GM21367 (cell line): ENCODE measurements around the gene FBXO4.

Experiments
- ATAC-seq: cut with Tn5 transposase; IDR thresholded peaks from one replicate; pipeline ENCODE4 v1.9.1; 2021; ENCODE audit not compliant: unreplicated experiment

Gene FBXO4

GRCh38 chr5:41924872-41925554, at the start of gene FBXO4:
FBXO4 (plus strand) TSS chr5:41925281; CDS start chr5:41925310, 29 bp downstream.
- ATAC-seq = peak; percentile 95

- no peak for ATAC-seq
These were observed 48.4 kb upstream of the FBXO4 start for GRCh38 chr5:41876678-41877077.

GRCh38 chr5:41877408-41877807, 47.7 kb upstream of the FBXO4 start:
- no peak for ATAC-seq

GRCh38 chr5:41878173-41878572, 46.9 kb upstream of the FBXO4 start:
- ATAC-seq = no peak

- ATAC-seq = no peak
These were observed 46.2 kb upstream of the FBXO4 start for GRCh38 chr5:41878643-41879478.

GRCh38 chr5:41882765-41883164, 42.3 kb upstream of the FBXO4 start:
- ATAC-seq = no peak

GRCh38 chr5:41883243-41883642, 41.8 kb upstream of the FBXO4 start:
- ATAC-seq = no peak

- no peak for ATAC-seq
These were observed 41.1 kb upstream of the FBXO4 start for GRCh38 chr5:41883936-41884335.

GRCh38 chr5:41885286-41885685, 39.8 kb upstream of the FBXO4 start:
- no peak for ATAC-seq

- no peak for ATAC-seq
These were observed 33.9 kb upstream of the FBXO4 start for GRCh38 chr5:41891066-41891707.

- no peak for ATAC-seq
These were observed 33.0 kb upstream of the FBXO4 start for GRCh38 chr5:41892031-41892430.

- ATAC-seq = no peak
These were observed 31.8 kb upstream of the FBXO4 start for GRCh38 chr5:41893074-41893851.

GRCh38 chr5:41896230-41896629, 28.9 kb upstream of the FBXO4 start:
- no peak for ATAC-seq

- no peak for ATAC-seq
These were observed 21.6 kb upstream of the FBXO4 start for GRCh38 chr5:41903382-41903891.

GRCh38 chr5:41903892-41904799, 20.9 kb upstream of the FBXO4 start, which contains the start of gene RIMOC1:
RIMOC1 (plus strand) TSS chr5:41904344; CDS start chr5:41904368, 24 bp downstream.
- peak; percentile 99 for ATAC-seq

- ATAC-seq = no peak
These were observed 18.9 kb upstream of the FBXO4 start for GRCh38 chr5:41906151-41906550.

GRCh38 chr5:41908374-41909079, 16.6 kb upstream of the FBXO4 start:
- no peak for ATAC-seq

- peak; percentile 53 for ATAC-seq
These were observed 7.0 kb upstream of the FBXO4 start for GRCh38 chr5:41918105-41918504.

GRCh38 chr5:41921166-41921565, 3.9 kb upstream of the FBXO4 start:
- no peak for ATAC-seq
